ENCODE data around the gene KIF5A. TPM values are rescaled to one million over a fixed set of nuclear protein-coding genes. Genes with fewer than 3 reads are reported as not detected.

The KIF5A gene
- total and polyA plus RNA-seq, 2 donors (not counting 1 experiment from before 2014, with no cell fraction given) = 0.09 to 0.67 TPM

DNA sequence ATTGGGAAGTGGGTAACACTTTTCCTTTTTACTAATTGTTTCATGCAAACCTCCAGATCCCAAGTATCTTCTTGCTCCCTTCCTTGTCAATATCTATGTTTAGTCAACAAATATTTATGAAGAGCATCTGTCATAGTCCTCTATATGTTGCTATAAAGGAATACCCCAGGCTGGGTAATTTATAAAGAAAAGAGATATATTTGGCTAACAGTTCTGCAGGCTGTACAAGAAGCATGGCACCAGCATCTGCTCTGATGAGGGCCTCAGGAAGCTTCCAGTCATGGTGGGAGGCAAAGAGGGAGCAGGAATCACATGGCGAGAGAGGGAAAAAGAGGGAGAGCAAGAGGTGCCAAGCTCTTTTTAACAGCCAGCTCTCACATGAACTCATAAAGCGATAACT is 4.6 kb downstream of the KIF5A start:
- WGBS (ENCODE audit: insufficient coverage) = no CpG with 5 or more reads among the region's 2 CpGs
- Histone ChIP-seq H3K4me1 (ENCODE audit: control insufficient read depth in 2 of 2, insufficient read depth in 2 of 2, low read length in 2 of 2) (peaks cover 8 to 9% of the 10 kb centered on the region in 2 donors), H2AFZ (ENCODE audit: insufficient read depth, low read depth, low read length, poor library complexity, severe bottlenecking) (no peak overlapping the region), H3K27me3 (replicated peaks in 1 of 4; ENCODE audit: control extremely low read depth in 1 of 4, control insufficient read depth in 3 of 4, insufficient read depth in 4 of 4, low read length in 3 of 4) (peaks cover 0 to 20% (median 1%) of the 10 kb centered on the region in 4 experiments), H3K9me3 (ENCODE audit: control extremely low read depth in 1 of 3, control insufficient read depth in 2 of 3, insufficient read depth in 1 of 3, low read length in 2 of 3) (peaks cover 0 to 4% (median 0%) of the 10 kb centered on the region in 3 donors), H3K27ac (ENCODE audit: low read length in 2 of 2) (no peak overlapping the region), H3K79me2 (ENCODE audit: control insufficient read depth, insufficient read depth, low read length) (no peaks in the 10 kb centered on the region), H4K20me1 (ENCODE audit: control insufficient read depth, insufficient read depth, low read length, poor library complexity, severe bottlenecking) (no peaks in the 10 kb centered on the region), H3K9ac (ENCODE audit: low read length) (no peak overlapping the region), H3K4me3 (ENCODE audit: control extremely low read depth in 1 of 5, extremely low read depth in 1 of 5, insufficient read depth in 1 of 5, low read depth in 2 of 5, low read length in 4 of 5) (no peak overlapping the region), H3K36me3 (replicated peaks in 1 of 2; ENCODE audit: control extremely low read depth in 1 of 2, control insufficient read depth in 1 of 2, extremely low read depth in 1 of 2, insufficient read depth in 2 of 2, low read length in 1 of 2) (no peaks in the 10 kb centered on the region), H3K4me2 (replicated peaks; ENCODE audit: low read depth, low read length, poor library complexity, severe bottlenecking) (no peak overlapping the region)
- ATAC-seq (ENCODE audit: low read depth) (no peak), DNase-seq (no peak)
- peaks cover 27% of the 10 kb centered on the region for H3K27me3 Mint-ChIP-seq
- H3K27ac Mint-ChIP-seq = no peak overlapping the region
- ChIA-PET CTCF (no interaction called here), POLR2A (no interaction called here)
- no peak overlapping the region for H3K4me3 Mint-ChIP-seq
- no peaks in the 10 kb centered on the region for H3K9me3 Mint-ChIP-seq (ENCODE audit: insufficient read depth)
- H3K4me1 Mint-ChIP-seq = peaks cover 15% of the 10 kb centered on the region
- TF ChIP-seq, protein P1, sequence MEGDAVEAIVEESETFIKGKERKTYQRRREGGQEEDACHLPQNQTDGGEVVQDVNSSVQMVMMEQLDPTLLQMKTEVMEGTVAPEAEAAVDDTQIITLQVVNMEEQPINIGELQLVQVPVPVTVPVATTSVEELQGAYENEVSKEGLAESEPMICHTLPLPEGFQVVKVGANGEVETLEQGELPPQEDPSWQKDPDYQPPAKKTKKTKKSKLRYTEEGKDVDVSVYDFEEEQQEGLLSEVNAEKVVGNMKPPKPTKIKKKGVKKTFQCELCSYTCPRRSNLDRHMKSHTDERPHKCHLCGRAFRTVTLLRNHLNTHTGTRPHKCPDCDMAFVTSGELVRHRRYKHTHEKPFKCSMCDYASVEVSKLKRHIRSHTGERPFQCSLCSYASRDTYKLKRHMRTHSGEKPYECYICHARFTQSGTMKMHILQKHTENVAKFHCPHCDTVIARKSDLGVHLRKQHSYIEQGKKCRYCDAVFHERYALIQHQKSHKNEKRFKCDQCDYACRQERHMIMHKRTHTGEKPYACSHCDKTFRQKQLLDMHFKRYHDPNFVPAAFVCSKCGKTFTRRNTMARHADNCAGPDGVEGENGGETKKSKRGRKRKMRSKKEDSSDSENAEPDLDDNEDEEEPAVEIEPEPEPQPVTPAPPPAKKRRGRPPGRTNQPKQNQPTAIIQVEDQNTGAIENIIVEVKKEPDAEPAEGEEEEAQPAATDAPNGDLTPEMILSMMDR (IDR thresholded peaks at IDR 0.05) = no peak
- no peak for TF ChIP-seq EZH2 (IDR thresholded peaks at IDR 0.05; ENCODE audit: borderline replicate concordance, insufficient read depth, low read depth, low read length, poor library complexity, severe bottlenecking)
- intact Hi-C loops (cut with micrococcal nuclease) = no loop called here

DNA sequence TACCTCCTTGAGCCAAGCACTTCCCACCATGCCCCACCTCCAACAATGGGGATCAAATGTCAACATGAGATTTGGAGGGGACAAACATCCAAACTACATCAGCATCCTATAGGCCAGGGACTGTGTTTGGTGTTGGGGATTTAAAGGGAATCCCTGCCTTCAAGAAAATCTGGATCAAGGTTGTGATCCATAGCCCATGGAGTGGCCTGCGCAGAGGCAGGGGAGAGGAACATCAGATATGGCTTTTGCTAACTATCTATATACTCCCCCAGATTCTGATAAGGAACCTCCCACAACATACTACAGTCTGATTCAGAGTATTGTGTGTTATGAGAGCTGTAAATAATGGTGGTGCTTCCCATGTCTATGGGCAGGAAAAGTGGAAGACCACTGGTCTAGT is 5.1 kb downstream of the KIF5A start:
- no peaks in the 10 kb centered on the region for H4K20me1 ChIP-seq (ENCODE audit: control insufficient read depth, insufficient read depth, low read length, poor library complexity, severe bottlenecking)
- no peak overlapping the region for H2AFZ ChIP-seq (ENCODE audit: insufficient read depth, low read depth, low read length, poor library complexity, severe bottlenecking)
- Mint-ChIP-seq H3K27ac (no peak overlapping the region), H3K9me3 (ENCODE audit: insufficient read depth) (no peaks in the 10 kb centered on the region), H3K27me3 (peaks cover 27% of the 10 kb centered on the region), H3K4me3 (no peak overlapping the region), H3K4me1 (peaks cover 13% of the 10 kb centered on the region)
- peaks cover 5 to 6% of the 10 kb centered on the region in 2 donors for H3K4me1 ChIP-seq (ENCODE audit: control insufficient read depth in 2 of 2, insufficient read depth in 2 of 2, low read length in 2 of 2)
- ATAC-seq (ENCODE audit: low read depth) = no peak
- H3K9me3 ChIP-seq (ENCODE audit: control extremely low read depth in 1 of 3, control insufficient read depth in 2 of 3, insufficient read depth in 1 of 3, low read length in 2 of 3) = peaks cover 0 to 4% (median 0%) of the 10 kb centered on the region in 3 donors
- TF ChIP-seq, protein P1 (IDR thresholded peaks at IDR 0.05) = no peak
- TF ChIP-seq EZH2 (IDR thresholded peaks at IDR 0.05; ENCODE audit: borderline replicate concordance, insufficient read depth, low read depth, low read length, poor library complexity, severe bottlenecking) = no peak
- H3K36me3 ChIP-seq (replicated peaks in 1 of 2; ENCODE audit: control extremely low read depth in 1 of 2, control insufficient read depth in 1 of 2, extremely low read depth in 1 of 2, insufficient read depth in 2 of 2, low read length in 1 of 2) = no peaks in the 10 kb centered on the region
- peaks cover 0 to 17% (median 0%) of the 10 kb centered on the region in 4 experiments for H3K27me3 ChIP-seq (replicated peaks in 1 of 4; ENCODE audit: control extremely low read depth in 1 of 4, control insufficient read depth in 3 of 4, insufficient read depth in 4 of 4, low read length in 3 of 4)
- no peak overlapping the region for H3K4me3 ChIP-seq (ENCODE audit: control extremely low read depth in 1 of 5, extremely low read depth in 1 of 5, insufficient read depth in 1 of 5, low read depth in 2 of 5, low read length in 4 of 5)
- WGBS (ENCODE audit: insufficient coverage) = no CpG with 5 or more reads among the region's 1 CpG
- no peak for DNase-seq
- H3K27ac ChIP-seq (ENCODE audit: low read length in 2 of 2) = no peak overlapping the region
- ChIA-PET CTCF (no interaction called here), POLR2A (no interaction called here)
- no peak overlapping the region for H3K9ac ChIP-seq (ENCODE audit: low read length)
- intact Hi-C loops (cut with micrococcal nuclease) = no loop called here
- H3K4me2 ChIP-seq (replicated peaks; ENCODE audit: low read depth, low read length, poor library complexity, severe bottlenecking) = no peak overlapping the region
- H3K79me2 ChIP-seq (ENCODE audit: control insufficient read depth, insufficient read depth, low read length) = no peaks in the 10 kb centered on the region
